Right lobe of liver (tissue), 4 donors: ENCODE data around the gene PRKN.

Experiments used
- CTCF ChIP-seq, 4 donors: fragments of 200-600 bp in 3 of 4; fragments of 450-650 bp in 1 of 4; IDR thresholded peaks; one replicate each; pipeline versions ENCODE4 v1.5.1 to v1.8.0; 2016 to 2022; ENCODE audit warnings: antibody characterized with exemption in 4 of 4, mild to moderate bottlenecking in 2 of 4
- POLR2A ChIP-seq: fragments of 450-650 bp; IDR thresholded peaks from one replicate; pipeline ENCODE4 v1.6.1; 2017; ENCODE audit warnings: antibody characterized with exemption, mild to moderate bottlenecking
- donor health status: DM: no; HTN: no; CAD: no.
- donor health status: DM: no; HTN: no; CAD: no.
- donor health status: DM: no; HTN: yes; CAD: no.

- TF ChIP-seq CTCF (IDR thresholded peaks at IDR 0.05) (no peak), POLR2A (no peak)
Observed at GRCh38 chr6:161830866-161831616, 896.5 kb downstream of the PRKN start.
